Activated B cell treated with CpG ODN at 0.5 μM for 24 hours (primary cell): Measurements from ENCODE around the gene CD9. TPM values are rescaled to one million over a fixed set of nuclear protein-coding genes. Genes with fewer than 3 reads are reported as not detected.
A peak's percentile ranks its signal among the peaks of the same experiment; 100 is the strongest.

Source experiments
- ATAC-seq: fragments of 200-7000 bp; cut with Tn5 transposase; one replicate; pipeline ENCODE4 v1.10.0; 2021; ENCODE audit warnings: low read depth, mild to moderate bottlenecking, moderate library complexity
- CTCF ChIA-PET: fragments of 350-600 bp; sonication (Branson Sonifier 250); formaldehyde crosslinking; loops from one replicate; lab custom pipeline; 2021; ENCODE audit warnings: antibody characterized with exemption; lab: Charles Lee
- POLR2A ChIA-PET: fragments of 350-600 bp; sonication (Branson Sonifier 250); formaldehyde crosslinking; loops from one replicate; lab custom pipeline; 2021; ENCODE audit warnings: antibody characterized with exemption; lab: Charles Lee
- DNase-seq: peaks from one replicate; pipeline ENCODE4 v3.0.0; 2022
- H3K27ac Mint-ChIP-seq: one replicate; pipeline ENCODE4 v1.8.0; 2020; ENCODE audit warnings: mixed read lengths
- H3K27me3 Mint-ChIP-seq: one replicate; pipeline ENCODE4 v1.8.0; 2021; ENCODE audit warnings: mixed read lengths
- H3K36me3 Mint-ChIP-seq: one replicate; pipeline ENCODE4 v1.8.0; 2021; ENCODE audit warnings: low read depth, mixed read lengths
- H3K4me1 Mint-ChIP-seq: one replicate; pipeline ENCODE4 v1.8.0; 2021; ENCODE audit warnings: mixed read lengths
- H3K4me3 Mint-ChIP-seq: one replicate; pipeline ENCODE4 v1.8.0; 2020; ENCODE audit warnings: mild to moderate bottlenecking, mixed read lengths
- H3K9me3 Mint-ChIP-seq: one replicate; pipeline ENCODE4 v1.8.0; 2020; ENCODE audit warnings: mixed read lengths
- CTCF ChIP-seq: fragments of 200-600 bp; IDR thresholded peaks from one replicate; pipeline ENCODE4 v1.8.0; 2022; ENCODE audit warnings: antibody characterized with exemption, mild to moderate bottlenecking
- intact Hi-C: fragments of 100-400 bp; cut with micrococcal nuclease; formaldehyde crosslinking; loops from one replicate; pipeline ENCODE4 v1.15.1; 2024
- total RNA-seq: library from RNA; stranded (reverse); gene quantifications from 2 replicates; pipeline ENCODE4 v1.2.3, GENCODE V29; 2022

Gene CD9
- total RNA-seq, 1 donor from 2014 or later: 2.5 TPM

- ATAC-seq (no peak), DNase-seq (no peak)
- intact Hi-C loops: no loop called here
- Mint-ChIP-seq H3K27ac (no peak overlapping the region), H3K9me3 (no peaks in the 10 kb centered on the region), H3K4me1 (peaks cover 36% of the 10 kb centered on the region), H3K4me3 (no peak overlapping the region), H3K36me3 (no peaks in the 10 kb centered on the region), H3K27me3 (peaks cover 9% of the 10 kb centered on the region)
- CTCF ChIA-PET: interaction anchor here (2.3 kb wide), 1 partner anchor 33 kb away, joined by 9 read pairs; no protein-coding TSS in a partner anchor
- TF ChIP-seq CTCF: no peak
- POLR2A ChIA-PET: no interaction called here
These were observed 28.5 kb downstream of the CD9 start for GRCh38 chr12:6228535-6229223.

- ATAC-seq (no peak), DNase-seq (no peak)
- H3K27ac Mint-ChIP-seq: no peak overlapping the region
- no peak for TF ChIP-seq CTCF
- H3K27me3 Mint-ChIP-seq: peaks cover 9% of the 10 kb centered on the region
- H3K9me3 Mint-ChIP-seq: no peaks in the 10 kb centered on the region
- H3K4me3 Mint-ChIP-seq: no peak overlapping the region
- no peaks in the 10 kb centered on the region for H3K36me3 Mint-ChIP-seq
- peaks cover 32% of the 10 kb centered on the region for H3K4me1 Mint-ChIP-seq
- POLR2A ChIA-PET: no interaction called here
- intact Hi-C loops: loop anchor here (5.0 kb wide), 1 partner anchor 32 kb away; no protein-coding TSS in a partner anchor
- CTCF ChIA-PET: interaction anchor here (2.3 kb wide), 1 partner anchor 34 kb away, joined by 9 read pairs; no protein-coding TSS in a partner anchor
These were observed 29.3 kb downstream of the CD9 start for GRCh38 chr12:6229224-6230218.

GRCh38 chr12:6230321-6231110 lies 30.3 kb downstream of the CD9 start:
- no peaks in the 10 kb centered on the region for H3K9me3 Mint-ChIP-seq
- intact Hi-C loops: loop anchor here (5.0 kb wide), 1 partner anchor 33 kb away; no protein-coding TSS in a partner anchor
- no peak for TF ChIP-seq CTCF
- DNase-seq: peak; percentile 26
- H3K4me3 Mint-ChIP-seq: peak overlapping the region; percentile 59
- ChIA-PET CTCF (interaction anchor here (2.3 kb wide), 1 partner anchor 35 kb away, joined by 9 read pairs; no protein-coding TSS in a partner anchor), POLR2A (no interaction called here)
- peaks cover 9% of the 10 kb centered on the region for H3K27me3 Mint-ChIP-seq
- peak; percentile 96 for ATAC-seq
- peak overlapping the region; percentile 24 for H3K27ac Mint-ChIP-seq
- H3K36me3 Mint-ChIP-seq: no peaks in the 10 kb centered on the region
- H3K4me1 Mint-ChIP-seq: peaks cover 23% of the 10 kb centered on the region

- CTCF ChIA-PET: no interaction called here
- DNase-seq: no peak
- no peaks in the 10 kb centered on the region for H3K9me3 Mint-ChIP-seq
- ATAC-seq: no peak
- H3K36me3 Mint-ChIP-seq: no peaks in the 10 kb centered on the region
- intact Hi-C loops: loop anchor here (5.0 kb wide), 1 partner anchor 34 kb away; no protein-coding TSS in a partner anchor
- no peak overlapping the region for H3K27ac Mint-ChIP-seq
- peaks cover 14% of the 10 kb centered on the region for H3K4me1 Mint-ChIP-seq
- POLR2A ChIA-PET: no interaction called here
- no peak for TF ChIP-seq CTCF
- H3K4me3 Mint-ChIP-seq: no peak overlapping the region
- H3K27me3 Mint-ChIP-seq: peaks cover 5% of the 10 kb centered on the region
These were observed 31.4 kb downstream of the CD9 start for GRCh38 chr12:6231359-6232268.
